ENCODE measurements around the gene TPRG1.

DNA sequence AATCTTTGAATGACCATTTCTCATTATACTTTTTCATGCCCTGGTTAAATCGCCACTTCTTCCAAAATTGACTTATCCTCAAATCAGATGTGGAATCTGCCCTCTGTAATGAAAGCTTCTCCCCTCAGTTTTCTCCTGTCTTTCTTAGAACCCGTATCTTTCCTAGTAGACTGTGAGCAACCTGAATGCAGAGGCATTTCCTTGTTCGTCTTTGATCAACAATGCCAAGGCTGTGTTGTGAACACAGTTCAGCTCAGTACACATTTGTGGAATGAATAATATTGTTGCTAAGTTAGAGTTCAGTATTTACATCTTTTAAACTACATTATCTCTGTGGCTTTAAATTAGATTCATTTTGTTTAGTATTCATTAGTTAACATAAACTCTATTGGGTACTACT is 123.3 kb downstream of the TPRG1 start:
- TF ChIP-seq, protein P1, sequence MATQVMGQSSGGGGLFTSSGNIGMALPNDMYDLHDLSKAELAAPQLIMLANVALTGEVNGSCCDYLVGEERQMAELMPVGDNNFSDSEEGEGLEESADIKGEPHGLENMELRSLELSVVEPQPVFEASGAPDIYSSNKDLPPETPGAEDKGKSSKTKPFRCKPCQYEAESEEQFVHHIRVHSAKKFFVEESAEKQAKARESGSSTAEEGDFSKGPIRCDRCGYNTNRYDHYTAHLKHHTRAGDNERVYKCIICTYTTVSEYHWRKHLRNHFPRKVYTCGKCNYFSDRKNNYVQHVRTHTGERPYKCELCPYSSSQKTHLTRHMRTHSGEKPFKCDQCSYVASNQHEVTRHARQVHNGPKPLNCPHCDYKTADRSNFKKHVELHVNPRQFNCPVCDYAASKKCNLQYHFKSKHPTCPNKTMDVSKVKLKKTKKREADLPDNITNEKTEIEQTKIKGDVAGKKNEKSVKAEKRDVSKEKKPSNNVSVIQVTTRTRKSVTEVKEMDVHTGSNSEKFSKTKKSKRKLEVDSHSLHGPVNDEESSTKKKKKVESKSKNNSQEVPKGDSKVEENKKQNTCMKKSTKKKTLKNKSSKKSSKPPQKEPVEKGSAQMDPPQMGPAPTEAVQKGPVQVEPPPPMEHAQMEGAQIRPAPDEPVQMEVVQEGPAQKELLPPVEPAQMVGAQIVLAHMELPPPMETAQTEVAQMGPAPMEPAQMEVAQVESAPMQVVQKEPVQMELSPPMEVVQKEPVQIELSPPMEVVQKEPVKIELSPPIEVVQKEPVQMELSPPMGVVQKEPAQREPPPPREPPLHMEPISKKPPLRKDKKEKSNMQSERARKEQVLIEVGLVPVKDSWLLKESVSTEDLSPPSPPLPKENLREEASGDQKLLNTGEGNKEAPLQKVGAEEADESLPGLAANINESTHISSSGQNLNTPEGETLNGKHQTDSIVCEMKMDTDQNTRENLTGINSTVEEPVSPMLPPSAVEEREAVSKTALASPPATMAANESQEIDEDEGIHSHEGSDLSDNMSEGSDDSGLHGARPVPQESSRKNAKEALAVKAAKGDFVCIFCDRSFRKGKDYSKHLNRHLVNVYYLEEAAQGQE (IDR thresholded peaks at IDR 0.05) = no peak
- no peak for TF ChIP-seq RAD21 (IDR thresholded peaks at IDR 0.05)
- TF ChIP-seq YY1 (IDR thresholded peaks at IDR 0.05) = no peak
- TF ChIP-seq, protein P2, sequence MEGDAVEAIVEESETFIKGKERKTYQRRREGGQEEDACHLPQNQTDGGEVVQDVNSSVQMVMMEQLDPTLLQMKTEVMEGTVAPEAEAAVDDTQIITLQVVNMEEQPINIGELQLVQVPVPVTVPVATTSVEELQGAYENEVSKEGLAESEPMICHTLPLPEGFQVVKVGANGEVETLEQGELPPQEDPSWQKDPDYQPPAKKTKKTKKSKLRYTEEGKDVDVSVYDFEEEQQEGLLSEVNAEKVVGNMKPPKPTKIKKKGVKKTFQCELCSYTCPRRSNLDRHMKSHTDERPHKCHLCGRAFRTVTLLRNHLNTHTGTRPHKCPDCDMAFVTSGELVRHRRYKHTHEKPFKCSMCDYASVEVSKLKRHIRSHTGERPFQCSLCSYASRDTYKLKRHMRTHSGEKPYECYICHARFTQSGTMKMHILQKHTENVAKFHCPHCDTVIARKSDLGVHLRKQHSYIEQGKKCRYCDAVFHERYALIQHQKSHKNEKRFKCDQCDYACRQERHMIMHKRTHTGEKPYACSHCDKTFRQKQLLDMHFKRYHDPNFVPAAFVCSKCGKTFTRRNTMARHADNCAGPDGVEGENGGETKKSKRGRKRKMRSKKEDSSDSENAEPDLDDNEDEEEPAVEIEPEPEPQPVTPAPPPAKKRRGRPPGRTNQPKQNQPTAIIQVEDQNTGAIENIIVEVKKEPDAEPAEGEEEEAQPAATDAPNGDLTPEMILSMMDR (IDR thresholded peaks at IDR 0.05; ENCODE audit: low read depth, low read length, missing input control) = no peak
- no peak for TF ChIP-seq EGR1 (IDR thresholded peaks at IDR 0.05; ENCODE audit: low read depth in 2 of 2)
- TF ChIP-seq, protein P3, sequence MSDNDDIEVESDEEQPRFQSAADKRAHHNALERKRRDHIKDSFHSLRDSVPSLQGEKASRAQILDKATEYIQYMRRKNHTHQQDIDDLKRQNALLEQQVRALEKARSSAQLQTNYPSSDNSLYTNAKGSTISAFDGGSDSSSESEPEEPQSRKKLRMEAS (IDR thresholded peaks at IDR 0.05) = no peak
- no peak for TF ChIP-seq JUND (IDR thresholded peaks at IDR 0.05)
- TF ChIP-seq GABPA (IDR thresholded peaks at IDR 0.05 in 1 of 2, conservative IDR thresholded peaks at IDR 0.05 in 1 of 2) = no peak
- TF ChIP-seq TAF1 (conservative IDR thresholded peaks at IDR 0.05) = no peak
- no peak for TF ChIP-seq HNF4G (IDR thresholded peaks at IDR 0.05)

All from liver (tissue), 3 donors.